ENCODE results near the gene PAX6. TPM values are rescaled to one million over a fixed set of nuclear protein-coding genes. Genes with fewer than 3 reads are reported as not detected.
A peak's percentile ranks its signal among the peaks of the same experiment; 100 is the strongest.

The PAX6 gene
- polyA plus RNA-seq, 1 of the 3 experiments (the other 2 are of a cell fraction), result not detected

DNA sequence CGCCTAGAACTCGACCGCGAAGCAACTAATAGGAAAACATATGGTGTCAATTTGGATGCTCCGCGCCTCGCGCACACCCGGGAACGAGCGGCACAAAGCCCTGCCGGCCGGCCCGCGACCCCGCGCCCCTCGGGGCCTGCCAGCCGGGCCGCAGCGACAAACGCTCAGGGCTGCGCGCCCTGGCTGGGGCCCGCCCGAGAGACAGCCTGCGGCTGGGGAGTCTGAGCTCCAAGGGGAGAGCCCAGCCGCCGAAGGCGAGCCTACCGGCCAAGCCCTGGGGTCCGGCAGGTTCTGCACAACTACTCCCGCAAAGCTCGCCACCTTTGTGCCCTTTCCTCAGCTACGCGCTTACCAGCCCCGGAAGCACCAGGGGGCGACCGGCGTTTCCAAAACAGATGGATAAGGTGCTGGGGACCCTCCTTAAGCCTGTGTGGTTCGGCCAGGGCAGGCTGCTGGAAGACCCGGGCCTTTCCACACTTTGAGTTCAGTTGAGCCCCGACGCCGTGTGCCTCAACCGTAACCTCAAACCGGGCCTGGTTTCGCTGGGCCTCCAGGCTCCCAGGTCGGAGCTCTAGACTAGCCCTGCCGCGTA is 6.0 kb downstream of the PAX6 start (continued):
- TF ChIP-seq, protein P1, sequence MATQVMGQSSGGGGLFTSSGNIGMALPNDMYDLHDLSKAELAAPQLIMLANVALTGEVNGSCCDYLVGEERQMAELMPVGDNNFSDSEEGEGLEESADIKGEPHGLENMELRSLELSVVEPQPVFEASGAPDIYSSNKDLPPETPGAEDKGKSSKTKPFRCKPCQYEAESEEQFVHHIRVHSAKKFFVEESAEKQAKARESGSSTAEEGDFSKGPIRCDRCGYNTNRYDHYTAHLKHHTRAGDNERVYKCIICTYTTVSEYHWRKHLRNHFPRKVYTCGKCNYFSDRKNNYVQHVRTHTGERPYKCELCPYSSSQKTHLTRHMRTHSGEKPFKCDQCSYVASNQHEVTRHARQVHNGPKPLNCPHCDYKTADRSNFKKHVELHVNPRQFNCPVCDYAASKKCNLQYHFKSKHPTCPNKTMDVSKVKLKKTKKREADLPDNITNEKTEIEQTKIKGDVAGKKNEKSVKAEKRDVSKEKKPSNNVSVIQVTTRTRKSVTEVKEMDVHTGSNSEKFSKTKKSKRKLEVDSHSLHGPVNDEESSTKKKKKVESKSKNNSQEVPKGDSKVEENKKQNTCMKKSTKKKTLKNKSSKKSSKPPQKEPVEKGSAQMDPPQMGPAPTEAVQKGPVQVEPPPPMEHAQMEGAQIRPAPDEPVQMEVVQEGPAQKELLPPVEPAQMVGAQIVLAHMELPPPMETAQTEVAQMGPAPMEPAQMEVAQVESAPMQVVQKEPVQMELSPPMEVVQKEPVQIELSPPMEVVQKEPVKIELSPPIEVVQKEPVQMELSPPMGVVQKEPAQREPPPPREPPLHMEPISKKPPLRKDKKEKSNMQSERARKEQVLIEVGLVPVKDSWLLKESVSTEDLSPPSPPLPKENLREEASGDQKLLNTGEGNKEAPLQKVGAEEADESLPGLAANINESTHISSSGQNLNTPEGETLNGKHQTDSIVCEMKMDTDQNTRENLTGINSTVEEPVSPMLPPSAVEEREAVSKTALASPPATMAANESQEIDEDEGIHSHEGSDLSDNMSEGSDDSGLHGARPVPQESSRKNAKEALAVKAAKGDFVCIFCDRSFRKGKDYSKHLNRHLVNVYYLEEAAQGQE (IDR thresholded peaks at IDR 0.05; ENCODE audit: low read depth, low read length), result no peak

DNA sequence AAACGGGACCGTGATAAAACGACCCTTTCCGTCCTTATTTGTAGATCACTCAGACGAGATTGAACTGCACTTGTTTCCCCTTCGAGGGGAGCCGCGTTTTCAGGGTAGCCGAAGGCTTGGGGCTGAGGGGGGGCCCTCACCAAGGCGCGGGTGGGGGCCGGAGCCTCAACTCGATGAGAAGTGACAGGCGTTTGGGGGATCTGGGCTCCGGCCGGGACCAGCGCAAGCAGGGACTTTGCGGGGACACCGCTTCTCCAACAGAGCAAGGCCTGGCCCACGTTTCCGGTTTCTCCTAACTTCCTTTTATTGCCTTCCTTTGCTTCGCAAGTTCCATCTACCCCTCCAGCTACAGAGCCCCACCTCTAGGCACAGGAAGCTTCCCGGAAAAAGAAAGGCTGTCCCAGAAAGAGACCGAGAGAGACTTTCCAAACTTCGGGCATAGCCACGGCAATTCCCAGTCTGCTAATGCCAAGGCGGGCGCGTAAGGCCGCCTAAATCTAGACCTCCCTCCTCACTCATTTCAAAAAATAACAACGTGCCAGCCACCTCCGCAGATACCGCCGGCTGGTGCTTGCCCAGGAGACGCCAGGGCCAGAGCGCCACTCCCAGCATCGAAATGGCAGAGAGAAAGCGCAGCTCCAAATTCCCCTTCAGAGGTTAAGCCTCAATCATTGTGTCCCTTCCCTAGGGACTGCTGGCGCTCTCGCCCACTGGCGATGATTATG is 6.6 kb downstream of the PAX6 start:
- H3K27me3 ChIP-seq (ENCODE audit: insufficient read depth), result peaks cover 100% of the 10 kb centered on the region
- H2AFZ ChIP-seq (ENCODE audit: low read depth), result no peak overlapping the region
- H3K4me3 ChIP-seq (ENCODE audit: low read depth in 2 of 2, low read length in 1 of 2), result no peak overlapping the region
- WGBS (ENCODE audit: low lambda C conversion rate), result 22% methylated on average over 23 of the region's 41 CpGs
- peak; percentile 30 for DNase-seq
- H3K9ac ChIP-seq, result no peak overlapping the region
- no peaks in the 10 kb centered on the region for H3K9me2 ChIP-seq
- TF ChIP-seq GABPA (IDR thresholded peaks at IDR 0.05; ENCODE audit: low read depth) (no peak), EZH2phosphoT487 (IDR thresholded peaks at IDR 0.05; ENCODE audit: borderline replicate concordance, low read depth) (0 out of 2 replicates have a peak, but pooled peaks have one; percentile 26)
- peaks cover 4% of the 10 kb centered on the region for H3F3A ChIP-seq (replicated peaks; ENCODE audit: insufficient read depth)
- H3K79me2 ChIP-seq (ENCODE audit: insufficient read depth), result no peaks in the 10 kb centered on the region
- ChIA-PET CTCF (interaction anchor here (0.7 to 1.3 kb wide), 2 partner anchors 15 to 16 kb away, joined by 3 to 4 read pairs; no protein-coding TSS in a partner anchor), POLR2A (no interaction called here)
- H3K27ac ChIP-seq (ENCODE audit: low read depth in 2 of 2, low read length in 1 of 2), result no peak overlapping the region
- H4K20me1 ChIP-seq (ENCODE audit: insufficient read depth), result peaks cover 9% of the 10 kb centered on the region; the same call in 1 of the 2 replicates
- H3K36me3 ChIP-seq (replicated peaks in 1 of 2; ENCODE audit: control insufficient read depth in 1 of 2, insufficient read depth in 2 of 2, low read length in 1 of 2), result no peaks in the 10 kb centered on the region
- H3K4me2 ChIP-seq, result no peak overlapping the region
- no peaks in the 10 kb centered on the region for H3K9me3 ChIP-seq
- no peaks in the 10 kb centered on the region; a peak in 2 of 4 replicates for H3K4me1 ChIP-seq (ENCODE audit: control insufficient read depth in 1 of 2, insufficient read depth in 2 of 2, low read depth in 1 of 2, low read length in 1 of 2)

DNA sequence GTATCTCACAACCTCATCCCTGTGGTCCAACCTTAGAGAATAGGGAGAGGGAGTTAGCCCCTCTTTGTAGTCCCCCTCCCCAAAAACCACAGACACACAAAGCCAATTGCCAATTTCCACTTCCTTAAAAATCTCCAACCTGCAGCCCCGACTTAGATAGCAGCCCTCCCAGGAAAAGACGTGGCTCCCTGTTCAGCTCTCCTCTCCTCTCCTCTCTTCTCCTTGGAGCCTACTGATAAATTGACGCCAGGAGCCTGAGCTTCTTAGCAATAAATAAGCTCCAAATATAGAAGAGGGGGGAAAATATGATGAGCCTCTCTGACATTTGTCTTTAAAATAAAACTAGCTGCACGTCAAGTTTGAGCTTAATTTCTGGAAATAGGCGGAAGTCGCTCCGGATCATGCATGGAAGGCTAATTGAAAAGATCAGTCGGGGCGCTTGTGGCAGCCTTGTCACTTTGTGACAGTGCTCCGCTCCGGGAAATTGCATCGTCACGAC is 7.3 kb downstream of the PAX6 start:
- Histone ChIP-seq H3K4me3 (ENCODE audit: low read depth in 2 of 2, low read length in 1 of 2) (no peak overlapping the region), H3K9me2 (no peaks in the 10 kb centered on the region), H3K4me2 (no peak overlapping the region), H3K27ac (ENCODE audit: low read depth in 2 of 2, low read length in 1 of 2) (no peak overlapping the region), H3K36me3 (replicated peaks in 1 of 2; ENCODE audit: control insufficient read depth in 1 of 2, insufficient read depth in 2 of 2, low read length in 1 of 2) (no peaks in the 10 kb centered on the region), H3K27me3 (ENCODE audit: insufficient read depth) (peaks cover 100% of the 10 kb centered on the region), H3K9me3 (no peaks in the 10 kb centered on the region), H3K4me1 (ENCODE audit: control insufficient read depth in 1 of 2, insufficient read depth in 2 of 2, low read depth in 1 of 2, low read length in 1 of 2) (no peaks in the 10 kb centered on the region; a peak in 1 of 4 replicates), H3F3A (replicated peaks; ENCODE audit: insufficient read depth) (peaks cover 4% of the 10 kb centered on the region), H3K9ac (no peak overlapping the region), H3K79me2 (ENCODE audit: insufficient read depth) (no peaks in the 10 kb centered on the region), H2AFZ (ENCODE audit: low read depth) (no peak overlapping the region), H4K20me1 (ENCODE audit: insufficient read depth) (peaks cover 3% of the 10 kb centered on the region; the same call in 1 of the 2 replicates)
- POLR2A ChIA-PET, result no interaction called here
- CTCF ChIA-PET, result interaction anchor here (1.3 kb wide), 1 partner anchor 15 kb away, joined by 4 read pairs; no protein-coding TSS in a partner anchor
- 7% methylated on average over 13 of the region's 13 CpGs for WGBS (ENCODE audit: low lambda C conversion rate)
- peak; percentile 24 for DNase-seq
- TF ChIP-seq, protein P2, sequence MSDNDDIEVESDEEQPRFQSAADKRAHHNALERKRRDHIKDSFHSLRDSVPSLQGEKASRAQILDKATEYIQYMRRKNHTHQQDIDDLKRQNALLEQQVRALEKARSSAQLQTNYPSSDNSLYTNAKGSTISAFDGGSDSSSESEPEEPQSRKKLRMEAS (IDR thresholded peaks at IDR 0.05; ENCODE audit: low read depth), result no peak
- TF ChIP-seq FOSL2 (IDR thresholded peaks at IDR 0.05; ENCODE audit: borderline replicate concordance, low read depth) (no peak), YY1 (IDR thresholded peaks at IDR 0.05; ENCODE audit: low read depth) (no peak), EP300 (IDR thresholded peaks at IDR 0.05; ENCODE audit: borderline replicate concordance in 1 of 2, low read depth in 1 of 2, low read length in 1 of 2) (no peak), TCF12 (IDR thresholded peaks at IDR 0.05) (no peak), SMC3 (IDR thresholded peaks at IDR 0.05; ENCODE audit: low read depth, low read length) (no peak)
- TF ChIP-seq, protein P3, sequence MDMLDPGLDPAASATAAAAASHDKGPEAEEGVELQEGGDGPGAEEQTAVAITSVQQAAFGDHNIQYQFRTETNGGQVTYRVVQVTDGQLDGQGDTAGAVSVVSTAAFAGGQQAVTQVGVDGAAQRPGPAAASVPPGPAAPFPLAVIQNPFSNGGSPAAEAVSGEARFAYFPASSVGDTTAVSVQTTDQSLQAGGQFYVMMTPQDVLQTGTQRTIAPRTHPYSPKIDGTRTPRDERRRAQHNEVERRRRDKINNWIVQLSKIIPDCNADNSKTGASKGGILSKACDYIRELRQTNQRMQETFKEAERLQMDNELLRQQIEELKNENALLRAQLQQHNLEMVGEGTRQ (IDR thresholded peaks at IDR 0.05; ENCODE audit: borderline replicate concordance, low read depth, low read length), result no peak
- TF ChIP-seq, protein P4, sequence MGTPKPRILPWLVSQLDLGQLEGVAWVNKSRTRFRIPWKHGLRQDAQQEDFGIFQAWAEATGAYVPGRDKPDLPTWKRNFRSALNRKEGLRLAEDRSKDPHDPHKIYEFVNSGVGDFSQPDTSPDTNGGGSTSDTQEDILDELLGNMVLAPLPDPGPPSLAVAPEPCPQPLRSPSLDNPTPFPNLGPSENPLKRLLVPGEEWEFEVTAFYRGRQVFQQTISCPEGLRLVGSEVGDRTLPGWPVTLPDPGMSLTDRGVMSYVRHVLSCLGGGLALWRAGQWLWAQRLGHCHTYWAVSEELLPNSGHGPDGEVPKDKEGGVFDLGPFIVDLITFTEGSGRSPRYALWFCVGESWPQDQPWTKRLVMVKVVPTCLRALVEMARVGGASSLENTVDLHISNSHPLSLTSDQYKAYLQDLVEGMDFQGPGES (IDR thresholded peaks at IDR 0.05; ENCODE audit: low read depth, low read length), result no peak
